HFF-Myc (cell line): ENCODE data around the gene TNFRSF12A.

Source experiments
- DNase-seq: peaks from one replicate; pipeline ENCODE4 v3.0.0-alpha.2; 2011; ENCODE audit warnings: low read depth; ENCODE audit errors: extremely low read depth
- H3K4me3 ChIP-seq: replicated peaks from 2 replicates; pipeline ENCODE4 v1.5.1; 2011; ENCODE audit warnings: low read depth, mild to moderate bottlenecking, control low read depth, low read length
- CTCF ChIP-seq: IDR thresholded peaks from 2 replicates; pipeline ENCODE4 v1.5.1; 2012; ENCODE audit warnings: mild to moderate bottlenecking, low read depth, low read length, control low read depth; ENCODE audit errors: missing control alignments

TNFRSF12A gene

GRCh38 chr16:2991566-2992261 lies 28.5 kb upstream of the TNFRSF12A start:
- no peak overlapping the region for H3K4me3 ChIP-seq
- DNase-seq = no peak
- no peak for TF ChIP-seq CTCF

- no peak for DNase-seq
- no peak for TF ChIP-seq CTCF
- no peak overlapping the region for H3K4me3 ChIP-seq
Observed at GRCh38 chr16:2992383-2993081, 27.6 kb upstream of the TNFRSF12A start.

- no peak overlapping the region for H3K4me3 ChIP-seq
- TF ChIP-seq CTCF = no peak
- no peak for DNase-seq
Observed at GRCh38 chr16:2996298-2996697, 23.9 kb upstream of the TNFRSF12A start.

- no peak for DNase-seq
- TF ChIP-seq CTCF = no peak
- H3K4me3 ChIP-seq = no peak overlapping the region
Observed at GRCh38 chr16:2999929-3000328, 20.2 kb upstream of the TNFRSF12A start.

GRCh38 chr16:3000540-3000939 lies 19.6 kb upstream of the TNFRSF12A start:
- no peak overlapping the region for H3K4me3 ChIP-seq
- no peak for TF ChIP-seq CTCF
- no peak for DNase-seq

- no peak for DNase-seq
- H3K4me3 ChIP-seq = no peak overlapping the region
- TF ChIP-seq CTCF = no peak
Observed at GRCh38 chr16:3001316-3001715, 18.9 kb upstream of the TNFRSF12A start.
